GM12891 (cell line): ENCODE results near the gene LILRA5.
A peak's percentile ranks its signal among the peaks of the same experiment; 100 is the strongest.
"Not testable (repeated sequence)": the region's sequence is repeated elsewhere in the genome, so short reads cannot be mapped to it uniquely, and the experiment has no call there.

ENCODE experiments used
- DNase-seq: peaks from one replicate; pipeline ENCODE4 v3.0.0; 2011; ENCODE audit warnings: low spot score; ENCODE audit not compliant: insufficient read length
- FAIRE-seq: peaks from 2 replicates; lab custom pipeline; 2011; peaks lifted over from hg19 to GRCh38; lab: Jason Lieb, UNC
- PAX5 ChIP-seq: IDR thresholded peaks from 2 replicates; pipeline ENCODE4 v1.6.1; 2011; ENCODE audit warnings: low read length, moderate library complexity, mild to moderate bottlenecking; ENCODE audit not compliant: insufficient read depth, severe bottlenecking
- POLR2A ChIP-seq: IDR thresholded peaks from 2 replicates; pipeline ENCODE4 v1.6.1; 2011; ENCODE audit warnings: low read depth, low read length, control low read depth
- POLR2AphosphoS5 ChIP-seq: IDR thresholded peaks from 2 replicates; pipeline ENCODE4 v1.6.1; 2011; ENCODE audit warnings: low read depth, low read length, control low read depth
- POU2F2 ChIP-seq: IDR thresholded peaks from 2 replicates; pipeline ENCODE4 v1.6.1; 2011; ENCODE audit warnings: low read depth, mild to moderate bottlenecking, control low read depth, low read length, moderate library complexity
- SPI1 ChIP-seq: IDR thresholded peaks from 2 replicates; pipeline ENCODE4 v1.6.1; 2011; ENCODE audit warnings: low read depth, low read length, control low read depth
- TAF1 ChIP-seq: IDR thresholded peaks from 2 replicates; pipeline ENCODE4 v1.6.1; 2011; ENCODE audit warnings: low read depth, low read length, control low read depth

LILRA5 gene

GRCh38 chr19:54282686-54283470, 30.1 kb downstream of the LILRA5 start:
- TF ChIP-seq POLR2AphosphoS5 (no peak), POLR2A (no peak), POU2F2 (no peak), SPI1 (no peak), PAX5 (no peak), TAF1 (no peak)
- DNase-seq (no peak), FAIRE-seq (no peak)

DNA sequence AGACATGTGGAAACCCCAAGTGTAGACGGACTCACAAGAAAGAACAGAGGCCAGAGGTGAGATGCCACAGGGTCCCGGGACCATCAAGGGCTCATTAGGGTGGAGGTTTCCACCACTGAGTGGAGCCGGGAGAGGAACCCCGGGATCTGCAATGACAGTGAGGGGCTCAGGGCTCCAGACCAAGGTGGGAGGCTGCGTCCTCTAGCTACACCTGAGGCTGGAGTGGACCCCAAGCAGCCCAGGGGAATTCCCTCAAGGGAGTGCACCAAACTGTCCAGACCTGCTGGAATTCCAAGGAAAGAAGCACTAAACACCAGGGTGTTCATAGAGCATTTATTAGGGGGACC, 31.3 kb downstream of the LILRA5 start:
- DNase-seq, FAIRE-seq: not testable (repeated sequence)

GRCh38 chr19:54281007-54281728, 31.8 kb downstream of the LILRA5 start, which contains the start of gene LILRB2:
Gene LILRB2 (minus strand): TSS chr19:54281110. CDS start chr19:54280496, 614 bp downstream.
- DNase-seq (no peak), FAIRE-seq (peak; percentile 33)
- TF ChIP-seq SPI1 (no peak), POLR2A (no peak), PAX5 (no peak), POLR2AphosphoS5 (no peak), TAF1 (no peak), POU2F2 (no peak)

DNA sequence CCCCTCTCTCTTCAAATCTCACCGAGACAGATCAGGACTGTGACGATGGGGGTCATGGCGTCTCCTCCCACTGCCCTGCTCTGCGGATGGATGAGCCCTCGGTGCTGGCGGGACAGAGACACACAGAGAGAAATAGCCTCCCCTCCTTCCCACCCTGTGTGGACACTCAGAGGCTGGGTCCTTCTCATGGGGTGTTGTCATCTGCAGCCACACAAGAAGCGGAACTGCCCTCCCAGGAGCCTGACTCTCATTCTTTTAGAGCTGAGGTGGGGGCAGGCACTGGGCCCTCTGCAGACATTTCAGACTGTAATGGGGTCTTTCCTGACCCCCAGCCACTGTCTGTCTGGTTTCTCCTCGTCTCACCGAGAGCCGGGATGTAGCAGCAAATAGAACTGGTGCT, 32.5 kb downstream of the LILRA5 start:
- not testable (repeated sequence) for FAIRE-seq

DNA sequence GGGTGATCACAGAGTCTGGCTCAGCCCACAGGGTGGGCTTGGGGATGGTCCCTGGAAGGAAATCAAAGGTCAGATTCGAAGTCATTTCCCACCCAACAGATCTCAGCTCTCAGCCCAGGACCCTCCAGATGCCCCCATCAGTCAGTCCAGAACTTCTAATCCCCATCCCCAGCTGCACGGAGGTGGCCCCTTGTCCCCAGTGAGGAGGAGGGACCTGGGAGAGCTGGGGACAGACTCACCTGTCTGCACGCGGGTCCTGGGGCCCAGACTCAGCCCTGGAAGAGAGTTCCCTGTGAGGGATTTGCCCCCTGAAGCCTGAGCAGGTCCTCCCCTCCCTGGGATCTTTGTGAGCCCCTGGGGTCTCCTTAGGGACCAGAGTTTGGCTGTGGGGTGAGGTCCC, 32.9 kb downstream of the LILRA5 start:
- DNase-seq, FAIRE-seq: not testable (repeated sequence)

More for the DNA sequence above, 32.5 kb downstream of the LILRA5 start:
- not testable (repeated sequence) for DNase-seq

GRCh38 chr19:54279406-54279962, 33.5 kb downstream of the LILRA5 start:
- FAIRE-seq: no peak
- TF ChIP-seq POU2F2 (no peak), TAF1 (no peak), POLR2A (no peak), PAX5 (no peak), SPI1 (no peak), POLR2AphosphoS5 (no peak)
- DNase-seq: no peak

GRCh38 chr19:54278571-54279195, 34.3 kb downstream of the LILRA5 start:
- FAIRE-seq, DNase-seq: not testable (repeated sequence)

- DNase-seq, FAIRE-seq: not testable (repeated sequence)
These were observed 34.9 kb downstream of the LILRA5 start for GRCh38 chr19:54278056-54278455.

DNA sequence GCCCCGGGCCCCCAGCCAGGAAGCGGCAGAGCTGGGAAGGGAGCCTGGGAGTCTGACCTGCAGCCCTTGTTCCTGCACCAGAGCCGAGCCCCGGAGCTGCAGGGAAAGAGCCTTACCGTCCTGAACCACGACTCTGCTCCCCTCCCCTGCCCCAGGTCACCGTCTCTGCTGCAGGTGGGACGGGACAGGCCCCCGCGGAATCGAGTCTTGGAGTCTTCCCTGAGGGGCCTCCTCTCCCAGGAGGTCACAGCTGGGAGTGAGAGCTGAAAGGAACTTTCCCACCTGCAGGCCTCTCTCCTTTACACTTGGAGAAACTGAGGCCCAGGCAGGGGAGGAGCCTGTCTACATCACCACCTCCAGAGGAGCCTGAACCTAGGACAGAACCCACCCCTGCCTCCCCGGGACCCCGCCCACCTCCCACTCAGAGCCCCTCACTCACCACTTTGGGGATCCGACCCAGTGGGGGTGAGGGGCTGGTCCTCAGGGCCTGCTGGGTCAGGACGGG, 35.8 kb downstream of the LILRA5 start:
- FAIRE-seq: not testable (repeated sequence)

GRCh38 chr19:54275951-54276350, 37.0 kb downstream of the LILRA5 start:
- no peak for FAIRE-seq
- DNase-seq: no peak

More for the DNA sequence above, 35.8 kb downstream of the LILRA5 start:
- DNase-seq: not testable (repeated sequence)

DNA sequence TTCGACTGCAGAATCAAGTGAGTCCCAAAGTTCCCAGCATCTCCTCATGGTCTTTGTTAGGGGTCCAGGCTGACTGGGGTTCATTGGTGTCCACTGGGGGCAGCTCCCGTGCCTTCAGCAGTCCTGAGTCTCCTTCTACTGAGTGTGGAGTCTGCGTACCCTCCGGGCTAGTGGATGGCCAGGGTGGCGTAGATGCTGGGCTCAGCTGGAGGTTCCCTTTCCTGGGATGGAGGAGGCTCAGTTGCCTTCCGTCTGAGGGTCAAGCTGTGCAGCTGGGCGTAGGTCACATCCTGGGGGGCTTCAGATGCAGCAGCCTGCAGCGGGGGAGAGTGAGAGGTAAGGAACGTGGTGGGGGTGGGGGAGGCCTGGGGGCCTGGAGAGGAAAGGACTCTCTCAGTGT, 38.5 kb downstream of the LILRA5 start:
- not testable (repeated sequence) for FAIRE-seq, DNase-seq

More at GRCh38 chr19:54275951-54276350, 37.0 kb downstream of the LILRA5 start:
- no peak for TF ChIP-seq PAX5
- no peak for TF ChIP-seq SPI1
- TF ChIP-seq POLR2AphosphoS5: no peak
- no peak for TF ChIP-seq POLR2A
- TF ChIP-seq TAF1: no peak
- no peak for TF ChIP-seq POU2F2
